ENCODE measurements around the gene CAPZB.

GRCh38 chr1:19461220-19461554, 24.2 kb downstream of the CAPZB start:
- no peak for TF ChIP-seq IRF3 (IDR thresholded peaks at IDR 0.05; ENCODE audit: low read depth, low read length)
- TF ChIP-seq SMC3 (IDR thresholded peaks at IDR 0.05; ENCODE audit: low read depth, low read length) = no peak
- TF ChIP-seq CTCF (IDR thresholded peaks at IDR 0.05) = no peak
- TF ChIP-seq EP300 (IDR thresholded peaks at IDR 0.05; ENCODE audit: borderline replicate concordance in 1 of 2, low read depth in 1 of 2, low read length in 1 of 2) = no peak
- TF ChIP-seq MXI1 (IDR thresholded peaks at IDR 0.05; ENCODE audit: low read depth, low read length) = no peak
- TF ChIP-seq SIN3A (IDR thresholded peaks at IDR 0.05; ENCODE audit: borderline replicate concordance, low read depth, low read length) = no peak
- TF ChIP-seq GABPA (IDR thresholded peaks at IDR 0.05; ENCODE audit: low read depth) = no peak
- no peak for TF ChIP-seq ZBTB33 (IDR thresholded peaks at IDR 0.05; ENCODE audit: borderline replicate concordance, low read depth)
- TF ChIP-seq NRF1 (IDR thresholded peaks at IDR 0.05; ENCODE audit: low read depth, low read length) = no peak
- TF ChIP-seq TAF1 (IDR thresholded peaks at IDR 0.05; ENCODE audit: borderline replicate concordance, low read depth, low read length) = no peak
- TF ChIP-seq POLR2AphosphoS5 (IDR thresholded peaks at IDR 0.05; ENCODE audit: low read depth, low read length) = no peak
- no peak for TF ChIP-seq MAX (IDR thresholded peaks at IDR 0.05; ENCODE audit: low read depth)
- no peak for TF ChIP-seq RCOR1 (IDR thresholded peaks at IDR 0.05; ENCODE audit: low read length)

Data from SK-N-SH (cell line).